Right lung (tissue), 5 donors: Measurements from ENCODE around the gene C1orf74. TPM values are rescaled to one million over a fixed set of nuclear protein-coding genes. Genes with fewer than 3 reads are reported as not detected.
A peak's percentile ranks its signal among the peaks of the same experiment; 100 is the strongest.

Source experiments
- DNase-seq, 2 donors: peaks; one replicate each; pipeline ENCODE4 v3.0.0-alpha.2; 2013
- polyA plus RNA-seq, 5 donors: library from polyadenylated mRNA; unstranded; fragments of 120-200 nt; gene quantifications; one replicate each; pipeline versions ENCODE4 v1.2.1 to v1.2.3, GENCODE V29; 2013; ENCODE audit warnings: inconsistent platforms in 1 of 5, low replicate concordance in 1 of 5; ENCODE audit not compliant: insufficient read length in 5 of 5, insufficient read depth in 1 of 5

The C1orf74 gene
- polyA plus RNA-seq, 5 donors: 2.6 to 3.7 (median 3.2) TPM

DNA sequence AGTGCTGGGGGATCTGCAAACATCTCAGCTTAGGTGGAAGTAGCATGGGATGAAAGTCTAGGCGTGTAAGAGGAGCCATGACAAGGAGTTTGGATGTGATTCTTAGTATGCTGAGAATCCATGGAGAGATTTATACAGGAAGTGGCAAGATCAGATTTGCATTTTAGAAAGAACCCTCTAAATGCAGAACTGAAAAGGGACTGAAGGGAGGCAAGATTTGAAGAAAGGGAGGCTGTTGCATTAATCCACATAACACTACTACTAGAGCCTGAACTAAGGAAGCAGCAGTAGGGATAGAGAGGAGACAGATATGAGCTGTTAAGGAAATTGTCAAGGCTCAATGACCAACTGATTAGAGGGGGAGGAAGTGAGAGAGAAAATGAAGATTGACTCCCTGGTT is 9.8 kb downstream of the C1orf74 start:
- DNase-seq: no peak

DNA sequence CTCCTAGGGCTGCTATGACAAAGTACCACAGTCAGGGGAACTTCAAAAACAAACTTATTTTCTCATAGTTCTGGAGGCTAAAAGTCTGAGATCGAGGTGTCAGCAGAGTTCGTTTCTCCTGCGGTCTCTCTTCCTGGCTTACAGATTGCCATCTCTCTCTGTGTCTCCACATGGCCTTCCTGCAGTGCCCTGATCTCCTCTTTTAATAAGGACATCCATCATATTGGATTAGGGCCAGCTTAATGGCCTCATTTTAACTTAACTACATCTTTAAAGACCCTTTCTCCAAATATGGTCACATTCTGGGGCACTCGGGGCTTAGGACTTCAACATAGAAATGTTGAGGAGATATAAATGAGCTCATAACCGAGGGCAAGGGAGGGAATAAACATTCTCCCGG is 12.2 kb downstream of the C1orf74 start:
- DNase-seq: no peak

DNA sequence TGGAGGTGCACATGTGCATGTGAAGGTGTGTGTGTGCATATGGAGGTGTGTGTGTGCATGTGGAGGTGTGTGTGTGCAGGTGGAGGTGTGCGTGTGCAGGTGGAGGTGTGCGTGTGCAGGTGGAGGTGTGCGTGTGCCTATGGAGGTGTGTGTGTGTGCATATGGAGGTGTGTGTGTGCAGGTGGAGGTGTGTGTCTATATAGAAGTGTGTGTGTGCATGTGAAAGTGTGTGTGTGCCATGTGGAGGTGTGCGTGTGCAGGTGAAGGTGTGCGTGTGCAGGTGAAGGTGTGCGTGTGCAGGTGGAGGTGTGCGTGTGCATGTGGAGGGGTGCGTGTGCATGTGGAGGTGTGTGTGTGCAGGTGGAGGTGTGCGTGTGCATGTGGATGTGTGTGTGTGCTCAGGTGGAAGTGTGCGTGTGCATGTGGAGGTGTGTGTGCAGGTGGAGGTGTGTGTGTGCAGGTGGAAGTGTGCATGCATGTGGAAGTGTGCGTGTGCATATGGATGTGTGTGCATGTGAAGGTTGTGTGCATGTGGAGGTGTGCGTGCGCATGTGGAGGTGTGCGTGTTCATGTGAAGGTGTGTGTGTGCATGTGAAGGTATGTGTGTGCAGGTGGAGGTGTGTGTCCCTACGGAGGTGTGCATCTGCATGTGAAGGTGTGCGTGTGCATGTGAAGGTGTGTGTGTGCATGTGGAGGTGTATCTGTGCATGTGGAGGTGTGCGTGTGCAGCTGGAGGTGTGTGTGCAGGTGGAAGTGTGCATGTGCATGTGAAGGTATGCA is 13.5 kb downstream of the C1orf74 start:
- no peak for DNase-seq

DNA sequence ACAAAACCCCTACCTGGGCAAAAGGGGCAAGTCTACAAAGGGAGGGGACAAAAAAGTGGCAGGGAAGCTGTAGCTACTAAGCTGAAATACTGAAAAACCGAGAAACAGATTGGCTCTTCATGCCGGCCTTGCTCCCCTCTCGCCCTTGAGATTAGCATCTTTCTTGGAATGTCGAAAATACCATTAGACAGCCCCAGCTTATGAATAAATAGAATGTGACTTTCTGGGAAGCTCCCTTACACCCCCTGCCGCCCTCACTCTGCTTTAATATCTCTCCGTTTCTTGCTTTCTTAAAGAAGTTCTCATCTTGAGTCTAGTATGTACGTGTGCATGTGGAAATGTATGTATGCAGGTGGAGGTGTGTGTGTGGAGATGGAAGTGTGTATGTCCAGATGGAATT is 14.4 kb downstream of the C1orf74 start:
- DNase-seq: no peak

DNA sequence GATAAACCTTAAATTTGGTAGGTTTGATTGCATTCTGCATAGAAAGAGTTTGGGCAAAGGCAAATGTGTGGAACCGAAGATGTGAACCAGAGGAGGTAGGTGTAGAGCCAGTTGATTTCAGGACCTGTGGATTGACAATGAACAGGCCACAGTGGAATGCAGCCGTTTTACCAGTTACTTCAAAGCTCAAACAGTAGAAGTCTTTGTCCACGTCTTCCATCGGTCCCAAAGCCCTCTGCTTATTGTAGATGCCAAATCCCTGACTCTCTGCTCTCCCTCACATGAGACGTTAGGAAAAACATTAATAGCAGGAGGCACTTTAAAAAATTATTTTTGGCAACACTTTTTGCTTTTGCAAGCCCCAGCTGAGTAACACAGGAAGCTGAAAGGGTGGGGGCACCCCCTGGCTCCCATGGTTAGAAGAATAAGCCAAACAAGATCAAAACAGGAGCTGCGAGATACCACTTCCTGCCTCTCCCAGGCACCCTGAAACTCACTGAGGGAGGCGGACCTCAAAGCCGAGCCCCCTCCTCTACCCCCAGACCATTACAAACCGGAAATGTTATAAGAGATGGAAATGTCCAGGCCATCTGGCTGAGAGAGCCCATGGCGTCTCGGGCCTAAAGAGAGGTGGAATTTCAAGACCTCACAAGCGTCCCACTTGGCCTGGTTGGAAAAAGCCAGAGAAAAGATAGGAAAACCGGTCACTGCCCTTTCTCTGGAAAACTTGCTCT is 15.0 kb downstream of the C1orf74 start:
- peak; percentile 47 to 56 for DNase-seq

DNA sequence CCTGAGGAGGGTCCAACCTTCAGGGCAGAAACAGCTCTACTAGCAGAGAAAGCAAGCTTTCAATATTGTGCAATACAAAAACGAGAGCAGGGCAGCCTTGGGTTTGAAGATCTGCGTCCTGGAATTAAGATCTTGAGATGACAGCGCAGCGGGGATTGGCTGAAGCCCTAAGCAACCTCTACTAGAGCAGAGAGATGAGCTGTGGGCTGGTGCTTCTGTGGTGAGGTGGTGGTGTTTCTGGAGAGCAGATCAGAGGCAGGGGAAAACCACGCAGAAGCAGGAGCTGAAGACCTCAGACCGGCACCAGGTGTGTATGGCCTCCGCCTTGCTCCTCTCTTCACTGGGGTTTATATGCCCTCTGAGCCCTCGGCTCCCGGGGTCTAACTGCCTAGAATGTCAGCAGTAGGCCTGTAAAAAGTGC is 16.0 kb downstream of the C1orf74 start:
- no peak for DNase-seq

DNA sequence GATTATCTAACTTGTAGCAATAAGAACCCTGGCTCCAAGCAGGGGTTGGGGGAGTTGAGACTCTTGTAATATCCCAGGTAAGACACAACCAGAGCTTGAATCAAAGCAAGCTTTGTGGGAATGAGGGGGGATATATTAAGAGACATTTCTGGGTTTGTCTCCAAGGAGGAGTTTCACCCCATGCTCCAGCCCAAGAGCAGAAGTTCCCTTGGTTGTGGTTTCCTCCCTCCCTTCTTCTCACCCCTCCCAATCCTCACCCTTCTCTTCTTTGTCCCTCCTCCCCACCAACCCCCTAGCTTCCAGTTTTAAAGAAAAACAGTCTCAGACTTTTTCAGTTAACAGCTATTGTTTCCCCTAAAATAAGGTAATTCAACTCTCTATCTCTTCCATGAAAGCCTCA is 16.7 kb downstream of the C1orf74 start:
- DNase-seq: no peak

DNA sequence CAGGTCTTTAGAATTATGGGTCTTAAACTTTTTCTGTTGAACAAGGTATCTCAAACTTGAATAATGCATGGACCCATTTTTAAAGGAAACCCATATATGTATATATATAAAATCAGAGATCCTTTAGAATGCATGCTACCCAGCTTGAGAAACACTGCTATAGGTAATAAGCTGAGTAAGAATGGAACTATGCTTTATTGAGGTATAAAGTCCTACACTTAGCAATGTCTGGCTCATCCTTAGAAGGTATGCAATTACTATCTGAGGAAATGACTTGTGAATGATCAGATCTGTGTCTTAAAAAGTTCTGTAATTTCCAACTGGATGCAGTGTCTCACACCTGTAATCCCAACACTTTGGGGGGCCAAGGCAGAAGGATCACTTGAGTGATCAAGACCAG is 17.3 kb downstream of the C1orf74 start:
- no peak for DNase-seq

DNA sequence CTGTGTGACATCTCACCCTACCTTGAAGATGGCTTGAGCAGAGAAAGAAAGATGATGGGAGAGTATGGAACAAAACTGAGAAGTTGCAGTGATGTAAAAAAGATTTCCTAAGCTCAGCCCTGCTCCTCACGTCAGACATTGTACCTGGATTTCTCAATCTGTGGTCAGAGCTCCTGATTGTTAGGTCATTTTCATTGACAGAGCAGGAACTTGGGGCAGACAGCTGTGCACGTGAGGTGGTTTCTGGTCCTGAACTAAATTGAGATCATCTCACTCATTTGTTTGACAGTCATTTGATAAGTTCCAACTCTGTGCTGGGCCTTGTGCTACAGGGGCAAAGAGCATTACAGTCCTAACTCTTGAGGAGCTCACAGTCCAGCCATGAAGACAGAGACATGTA is 18.3 kb downstream of the C1orf74 start:
- DNase-seq: no peak

DNA sequence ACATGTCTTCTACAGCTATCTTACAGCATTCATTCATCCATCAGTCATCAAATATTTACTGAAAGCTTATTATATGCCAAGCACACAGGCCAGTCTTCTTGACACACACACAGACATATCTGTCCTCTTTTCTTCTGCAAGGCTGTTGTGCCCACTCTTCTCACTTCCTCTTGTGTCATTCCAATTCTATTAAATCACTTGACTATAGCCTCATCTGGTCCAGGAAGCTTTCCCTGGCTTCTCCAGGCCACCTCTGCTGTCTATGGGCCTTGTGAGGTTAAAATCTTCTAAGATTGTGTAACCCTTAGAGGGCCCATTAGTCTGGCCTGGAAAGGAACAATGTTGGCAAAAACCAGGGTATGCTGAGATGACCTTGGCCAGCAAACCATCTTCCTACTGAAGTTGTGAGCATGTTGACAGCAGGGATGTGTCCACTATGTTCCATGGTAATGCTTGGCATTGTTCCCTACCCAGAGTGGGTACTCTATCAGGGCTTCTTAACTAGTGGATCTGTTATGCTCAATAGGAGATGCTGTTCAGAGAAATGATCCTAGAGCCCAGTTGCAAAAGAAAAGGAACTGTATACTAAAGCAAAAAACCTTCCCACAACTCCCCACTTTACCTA is 23.2 kb downstream of the C1orf74 start:
- no peak for DNase-seq

DNA sequence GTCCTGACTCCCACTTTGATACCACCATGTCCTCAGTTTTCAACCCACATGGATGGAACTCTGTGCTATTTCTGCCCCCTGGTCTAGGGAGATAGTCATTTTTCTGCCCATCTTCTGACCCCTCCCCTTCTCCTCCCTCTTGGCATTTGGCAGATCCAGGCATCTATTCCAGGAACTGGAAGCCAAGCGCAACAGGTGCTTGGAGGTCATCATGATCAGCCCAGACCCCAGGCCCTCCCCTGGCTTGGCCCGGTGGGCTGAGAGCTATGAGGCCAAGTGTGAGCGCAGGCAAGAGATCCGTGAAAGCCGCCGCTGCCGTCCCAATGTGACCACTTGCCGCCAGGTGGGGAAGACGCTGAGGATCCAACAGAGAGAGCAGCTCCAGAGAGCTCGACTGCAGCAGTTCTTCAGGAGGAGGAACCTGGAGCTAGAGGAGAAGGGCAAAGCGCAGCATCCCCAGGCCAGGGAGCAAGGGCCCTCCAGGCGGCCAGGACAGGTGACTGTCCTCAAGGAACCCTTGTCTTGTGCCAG is 24.5 kb downstream of the C1orf74 start:
- no peak for DNase-seq

DNA sequence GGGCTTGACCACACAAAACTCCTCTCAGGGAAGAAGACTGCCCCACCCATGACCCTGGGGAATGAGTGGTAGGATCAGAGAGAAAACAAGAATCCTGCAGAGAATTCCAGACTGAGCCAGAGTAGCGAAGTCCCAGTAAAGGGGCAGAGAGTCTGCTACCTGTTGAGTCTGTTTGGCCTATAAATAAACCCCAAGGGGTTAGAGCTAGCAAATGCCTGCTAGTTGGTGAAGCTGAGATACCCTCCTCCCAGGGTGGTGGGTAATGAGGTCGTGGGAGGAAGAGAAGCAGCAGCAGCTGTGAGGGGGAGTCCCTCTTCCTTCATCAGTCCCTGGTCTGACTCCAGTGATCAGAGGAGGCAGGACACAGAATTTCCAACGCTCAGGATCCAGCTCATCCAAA is 26.0 kb downstream of the C1orf74 start:
- no peak for DNase-seq

DNA sequence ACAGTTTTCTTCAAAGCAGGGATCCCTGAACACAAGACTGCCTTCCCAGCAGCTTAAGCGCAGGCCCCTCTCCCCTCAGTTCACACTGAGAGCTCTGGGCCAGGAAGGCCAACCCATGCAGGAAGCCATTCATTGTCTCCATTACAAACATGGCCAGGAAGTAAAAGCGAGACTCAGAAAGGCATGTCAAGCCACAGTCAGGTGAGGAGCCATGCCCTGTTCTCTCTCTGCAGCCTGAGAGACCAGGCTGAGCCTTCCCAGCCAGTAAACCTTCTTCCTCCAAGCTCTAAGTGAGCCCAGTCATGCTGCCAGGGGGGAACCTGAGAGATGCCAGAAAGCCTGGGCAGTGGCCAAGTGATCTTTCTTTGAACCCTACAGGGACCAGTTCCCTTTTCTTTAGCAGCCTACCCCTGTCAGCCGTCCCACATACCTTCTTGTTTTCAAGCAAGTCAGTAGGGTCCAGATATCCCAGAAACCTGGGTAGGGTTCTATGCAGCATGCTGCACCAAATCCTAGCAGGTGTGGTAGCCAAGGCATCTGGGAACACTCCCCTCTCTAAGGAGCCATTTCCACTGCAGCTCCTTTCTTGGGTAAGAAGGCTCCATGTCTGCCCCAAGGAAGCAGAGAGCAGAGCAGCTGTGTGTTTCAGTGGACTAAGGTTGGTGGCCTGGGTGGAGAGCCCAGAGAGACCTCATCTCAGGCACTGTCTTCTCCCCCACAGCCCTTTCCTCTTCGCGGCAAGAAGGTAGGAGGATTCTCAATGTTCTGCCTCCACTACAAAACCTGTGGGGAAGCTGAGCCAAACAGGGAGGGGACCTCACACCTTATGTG is 27.5 kb downstream of the C1orf74 start:
- no peak for DNase-seq

DNA sequence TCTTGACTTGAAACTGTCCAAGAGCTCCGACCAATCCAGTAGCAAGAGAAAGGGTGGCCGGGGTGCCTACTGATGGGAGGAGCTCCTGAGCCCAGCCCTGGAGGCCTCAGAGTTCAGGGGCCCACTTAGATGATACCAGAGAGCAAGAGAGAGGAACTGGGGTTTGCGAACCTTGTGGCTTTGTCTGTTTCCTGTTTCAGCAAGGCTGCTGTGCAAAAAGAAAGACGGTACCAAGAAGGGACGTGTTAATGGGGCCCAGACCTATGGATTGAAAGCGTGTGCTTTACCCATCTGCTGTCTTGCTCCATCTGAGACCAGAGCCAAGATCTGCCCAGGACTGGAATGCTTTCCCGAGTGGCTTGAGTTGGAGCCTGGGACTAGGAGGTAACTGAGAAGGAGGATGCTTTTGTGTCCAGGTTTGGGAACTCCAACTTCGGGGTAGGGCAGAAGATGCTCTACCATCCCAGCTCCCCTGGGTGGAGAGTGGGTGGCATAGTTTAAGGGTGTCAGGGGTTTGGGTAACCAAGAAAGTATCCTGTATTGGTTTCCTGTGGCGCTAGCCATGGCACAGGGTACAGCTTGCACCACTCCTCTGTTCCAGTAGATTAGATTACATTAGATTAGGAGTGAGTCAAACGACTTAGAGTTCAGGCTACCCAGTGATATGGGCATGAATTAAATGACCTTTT is 28.3 kb downstream of the C1orf74 start, which contains the start of gene TRAF3IP3:
Gene TRAF3IP3 (plus strand): TSS at position 128 of the 689 bp plus-strand sequence. CDS start 3,987 bp downstream, outside the sequence.
- no peak for DNase-seq

DNA sequence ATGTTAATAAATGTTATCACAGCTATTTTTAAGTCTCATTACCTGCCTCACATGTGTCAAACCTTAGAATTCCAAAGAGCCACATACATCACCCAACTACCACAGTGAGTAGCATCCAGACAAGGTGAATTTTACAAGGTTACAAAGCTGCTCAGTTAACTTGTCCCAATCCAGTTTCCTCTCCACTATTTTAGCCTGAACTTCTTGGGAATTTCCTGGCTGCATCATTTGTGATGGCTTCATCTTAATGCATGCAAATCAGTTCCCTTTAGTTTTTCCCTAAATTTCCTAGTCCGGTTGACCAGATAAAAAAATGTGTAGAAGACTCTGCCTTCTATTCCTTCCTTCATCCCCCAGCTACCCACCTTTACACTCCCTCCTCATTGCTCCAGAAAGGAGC is 29.1 kb downstream of the C1orf74 start:
- no peak for DNase-seq

DNA sequence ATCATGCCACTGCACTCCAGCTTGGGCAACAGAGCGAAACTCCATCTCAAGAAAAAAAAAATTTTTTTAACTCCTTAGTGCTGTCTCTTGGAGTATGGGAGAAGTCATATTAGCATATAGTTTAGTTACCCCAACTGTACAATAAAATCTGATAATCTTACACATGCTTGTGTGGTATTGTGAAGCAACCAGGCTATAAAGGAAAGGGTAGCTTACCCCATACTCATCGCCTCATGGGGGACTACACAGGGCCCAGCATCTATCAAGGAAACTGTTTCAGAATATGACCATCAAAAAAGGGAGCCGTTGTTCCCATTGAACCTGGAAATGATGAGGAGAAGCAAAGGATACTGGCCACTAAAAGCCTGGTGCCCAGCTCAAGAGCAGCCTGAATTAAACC is 31.5 kb downstream of the C1orf74 start:
- DNase-seq: no peak

DNA sequence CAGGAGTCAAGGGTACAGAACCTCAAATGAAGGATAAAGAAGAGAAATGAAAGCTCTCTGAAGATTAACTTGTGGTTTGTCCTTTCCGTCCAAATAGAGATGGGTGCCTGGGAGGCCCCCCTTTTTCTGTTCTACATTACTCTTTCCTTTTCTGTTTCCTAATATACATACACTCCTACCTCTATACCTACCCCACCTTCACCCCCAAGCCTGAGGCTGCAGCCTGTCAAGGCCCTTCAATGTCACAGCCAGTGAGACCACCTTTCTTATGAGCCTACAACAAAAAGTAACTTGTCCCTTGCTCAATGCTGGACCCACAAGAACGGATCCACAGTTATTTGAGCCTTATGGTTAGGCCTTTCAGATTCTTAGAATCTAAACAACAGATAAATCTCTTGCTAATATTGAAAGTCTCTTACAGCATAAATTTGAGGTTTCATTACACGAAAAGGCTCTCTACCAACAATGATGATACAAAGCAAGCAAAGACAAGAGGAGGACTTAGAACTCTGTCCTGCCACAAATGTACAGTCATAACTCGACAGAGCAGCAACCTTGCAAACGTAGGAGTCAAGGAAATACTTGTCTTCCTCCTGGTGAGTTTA is 32.6 kb downstream of the C1orf74 start:
- no peak for DNase-seq

DNA sequence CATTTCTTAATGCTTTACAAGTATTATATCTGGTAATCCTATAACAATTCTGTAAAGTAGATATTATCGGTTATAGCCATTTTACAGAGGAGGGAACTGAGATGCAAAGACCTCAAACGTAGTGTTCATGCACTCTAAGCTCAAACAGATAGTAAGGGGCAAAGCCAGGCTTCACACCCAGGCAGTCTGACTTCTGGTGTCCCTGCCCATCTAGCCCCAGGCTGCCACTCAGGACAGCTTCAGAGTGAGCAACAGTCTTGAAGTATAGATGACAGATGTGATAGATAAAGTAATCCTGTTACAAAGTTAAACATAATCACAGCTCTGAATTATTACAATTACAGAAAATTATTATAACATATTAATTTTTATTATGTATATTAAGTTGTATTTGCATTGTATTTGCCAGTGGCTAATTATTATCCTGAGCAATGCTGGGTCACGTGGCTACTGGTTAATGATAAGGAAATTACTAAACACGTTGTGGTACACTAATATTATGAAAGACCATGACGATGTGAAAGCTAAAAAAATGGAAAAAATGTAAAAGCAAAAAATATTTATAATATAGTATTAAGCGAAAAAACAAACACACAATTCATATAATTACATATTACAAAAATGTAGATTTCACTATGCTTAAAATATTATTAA is 34.6 kb downstream of the C1orf74 start:
- DNase-seq: no peak

DNA sequence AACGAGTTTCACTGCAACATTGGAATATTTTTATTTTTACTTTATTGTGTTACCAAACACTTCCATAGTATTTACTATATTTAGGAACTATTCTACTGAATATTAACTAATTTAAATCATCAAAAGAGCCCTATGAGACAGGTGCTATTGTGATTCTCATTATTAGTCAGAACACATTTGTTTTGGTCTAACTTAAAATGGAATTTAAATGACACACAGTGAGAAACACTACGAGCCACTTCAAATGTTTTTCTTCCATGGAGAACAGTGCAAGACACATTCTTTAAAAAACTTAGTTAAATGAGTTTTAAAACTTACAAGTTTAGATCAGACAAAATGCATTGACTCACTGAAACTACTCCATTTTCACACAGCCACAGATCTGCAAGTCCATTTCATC is 35.2 kb downstream of the C1orf74 start:
- no peak for DNase-seq

DNA sequence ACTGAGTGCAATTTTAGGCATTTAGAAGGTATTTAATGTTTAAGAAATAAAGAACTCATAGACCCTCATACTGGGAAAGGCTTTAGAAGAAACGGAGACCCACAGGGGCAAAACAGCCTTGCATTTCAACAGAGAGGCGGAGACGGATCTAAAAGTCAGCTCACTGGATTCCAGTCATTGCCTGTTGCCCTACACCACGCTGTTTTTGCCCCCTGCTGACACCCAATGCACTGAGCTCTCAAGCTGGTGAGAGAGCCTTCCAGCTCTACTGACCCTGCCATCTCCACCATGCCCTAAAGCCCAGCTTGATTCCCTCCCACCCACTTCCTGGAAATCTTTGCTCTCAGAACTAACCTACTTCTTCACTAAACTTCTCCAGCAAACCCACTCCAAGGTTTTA is 35.7 kb downstream of the C1orf74 start:
- DNase-seq: no peak
